ENCODE data around the gene LARGE1. TPM values are rescaled to one million over a fixed set of nuclear protein-coding genes. Genes with fewer than 3 reads are reported as not detected.

LARGE1 gene
- total RNA-seq, 2 experiments from 2014 or later, result 0.18 to 0.38 TPM

- no peak for DNase-seq
- no peaks in the 10 kb centered on the region for H3K27me3 Mint-ChIP-seq
- H3K9me3 Mint-ChIP-seq, result peaks cover 11% of the 10 kb centered on the region
- no peak overlapping the region for H3K27ac Mint-ChIP-seq
- no peaks in the 10 kb centered on the region for H3K4me1 Mint-ChIP-seq
- ChIA-PET CTCF (no interaction called here), POLR2A (no interaction called here)
- no peaks in the 10 kb centered on the region for H3K36me3 Mint-ChIP-seq (ENCODE audit: low read depth)
- no peak overlapping the region for H3K4me3 Mint-ChIP-seq
These were observed 590.9 kb downstream of the LARGE1 start for GRCh38 chr22:33329398-33329797.

GRCh38 chr22:33328789-33329296 lies 591.4 kb downstream of the LARGE1 start:
- H3K9me3 Mint-ChIP-seq, result peaks cover 11% of the 10 kb centered on the region
- H3K27me3 Mint-ChIP-seq, result no peaks in the 10 kb centered on the region
- no peak overlapping the region for H3K27ac Mint-ChIP-seq
- no peaks in the 10 kb centered on the region for H3K4me1 Mint-ChIP-seq
- H3K36me3 Mint-ChIP-seq (ENCODE audit: low read depth), result no peaks in the 10 kb centered on the region
- ChIA-PET POLR2A (no interaction called here), CTCF (no interaction called here)
- DNase-seq, result no peak
- no peak overlapping the region for H3K4me3 Mint-ChIP-seq

- ChIA-PET POLR2A (no interaction called here), CTCF (no interaction called here)
- Mint-ChIP-seq H3K9me3 (peaks cover 5% of the 10 kb centered on the region), H3K27me3 (no peaks in the 10 kb centered on the region), H3K4me1 (no peaks in the 10 kb centered on the region), H3K27ac (no peak overlapping the region), H3K4me3 (no peak overlapping the region), H3K36me3 (ENCODE audit: low read depth) (no peaks in the 10 kb centered on the region)
- DNase-seq, result no peak
These were observed 592.9 kb downstream of the LARGE1 start for GRCh38 chr22:33327348-33327860.

GRCh38 chr22:33326540-33327295 lies 593.6 kb downstream of the LARGE1 start:
- Mint-ChIP-seq H3K4me1 (no peaks in the 10 kb centered on the region), H3K27me3 (no peaks in the 10 kb centered on the region), H3K36me3 (ENCODE audit: low read depth) (no peaks in the 10 kb centered on the region), H3K27ac (no peak overlapping the region), H3K9me3 (peaks cover 2% of the 10 kb centered on the region), H3K4me3 (no peak overlapping the region)
- POLR2A ChIA-PET, result no interaction called here
- CTCF ChIA-PET, result no interaction called here
- DNase-seq, result no peak

DNA sequence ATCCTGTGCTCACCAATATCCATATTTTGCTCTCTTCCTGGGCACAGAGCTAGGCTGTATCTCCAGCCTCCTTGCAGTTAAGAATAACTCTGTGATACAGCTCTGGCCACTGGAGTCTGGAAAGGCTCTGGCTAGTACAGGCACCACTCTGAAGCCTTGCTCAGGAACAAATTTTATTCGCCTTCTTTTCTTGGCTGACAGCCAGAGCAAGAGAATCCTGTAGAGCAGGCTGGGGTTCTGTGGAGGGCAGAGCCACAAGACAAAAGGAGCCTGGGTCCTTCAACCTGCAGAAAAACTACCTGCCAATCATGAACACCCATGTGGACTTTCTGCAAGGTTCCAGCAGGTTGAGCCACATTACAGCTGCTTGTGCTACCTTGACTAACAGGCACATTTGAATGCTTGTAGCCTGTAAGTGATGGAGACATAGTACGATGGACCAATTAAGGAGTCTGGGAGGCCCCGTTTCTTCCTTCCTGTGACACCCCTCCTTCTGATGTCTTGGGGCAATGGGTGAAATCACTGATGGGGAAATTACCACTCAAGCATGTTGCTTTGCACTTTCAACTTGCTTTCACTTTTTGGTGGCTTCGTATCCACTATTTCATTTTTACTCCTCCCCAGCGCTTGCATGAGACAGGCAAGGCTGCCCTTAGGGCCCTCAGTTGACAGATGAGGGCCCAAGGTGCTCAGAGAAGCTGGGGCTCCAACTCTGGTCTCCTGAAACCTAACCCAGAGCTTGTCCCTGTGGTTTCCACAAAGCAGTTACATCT lies 594.9 kb downstream of the LARGE1 start:
- Mint-ChIP-seq H3K9me3 (peaks cover 3% of the 10 kb centered on the region), H3K36me3 (ENCODE audit: low read depth) (no peaks in the 10 kb centered on the region), H3K27me3 (no peaks in the 10 kb centered on the region), H3K4me1 (no peaks in the 10 kb centered on the region), H3K27ac (no peak overlapping the region), H3K4me3 (no peak overlapping the region)
- CTCF ChIA-PET, result interaction anchor here (0.6 kb wide), 1 partner anchor 108 kb away, joined by 3 read pairs; no protein-coding TSS in a partner anchor
- POLR2A ChIA-PET, result no interaction called here
- no peak for DNase-seq

DNA sequence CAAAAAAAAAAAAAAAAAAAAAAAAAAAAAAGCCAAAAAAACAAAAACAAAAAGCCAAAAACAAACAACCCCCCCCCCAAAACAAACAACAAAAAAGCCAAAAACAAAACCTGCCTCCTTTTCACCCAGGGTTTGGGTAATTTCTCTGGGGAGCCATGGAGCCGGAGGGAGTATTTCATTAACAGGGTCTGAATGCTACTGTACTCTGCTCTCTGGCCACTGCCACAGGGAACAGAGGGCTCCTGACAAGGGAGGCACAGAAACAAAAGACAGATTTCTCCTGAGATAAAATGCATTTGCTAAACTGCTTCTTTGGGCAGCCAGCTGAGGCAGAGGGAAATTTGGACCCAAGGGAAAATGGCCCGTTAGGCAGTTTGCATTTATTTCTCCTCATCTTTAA lies 596.0 kb downstream of the LARGE1 start:
- Mint-ChIP-seq H3K36me3 (ENCODE audit: low read depth) (no peaks in the 10 kb centered on the region), H3K27ac (no peak overlapping the region), H3K4me1 (no peaks in the 10 kb centered on the region), H3K4me3 (no peak overlapping the region), H3K27me3 (no peaks in the 10 kb centered on the region), H3K9me3 (peaks cover 7% of the 10 kb centered on the region)
- no peak for DNase-seq
- CTCF ChIA-PET, result no interaction called here
- POLR2A ChIA-PET, result no interaction called here

GRCh38 chr22:33321466-33321865 lies 598.8 kb downstream of the LARGE1 start:
- no peaks in the 10 kb centered on the region for H3K27me3 Mint-ChIP-seq
- ChIA-PET CTCF (no interaction called here), POLR2A (no interaction called here)
- H3K27ac Mint-ChIP-seq, result no peak overlapping the region
- no peak overlapping the region for H3K4me3 Mint-ChIP-seq
- no peaks in the 10 kb centered on the region for H3K4me1 Mint-ChIP-seq
- DNase-seq, result no peak
- H3K36me3 Mint-ChIP-seq (ENCODE audit: low read depth), result no peaks in the 10 kb centered on the region
- peaks cover 11% of the 10 kb centered on the region for H3K9me3 Mint-ChIP-seq

DNA sequence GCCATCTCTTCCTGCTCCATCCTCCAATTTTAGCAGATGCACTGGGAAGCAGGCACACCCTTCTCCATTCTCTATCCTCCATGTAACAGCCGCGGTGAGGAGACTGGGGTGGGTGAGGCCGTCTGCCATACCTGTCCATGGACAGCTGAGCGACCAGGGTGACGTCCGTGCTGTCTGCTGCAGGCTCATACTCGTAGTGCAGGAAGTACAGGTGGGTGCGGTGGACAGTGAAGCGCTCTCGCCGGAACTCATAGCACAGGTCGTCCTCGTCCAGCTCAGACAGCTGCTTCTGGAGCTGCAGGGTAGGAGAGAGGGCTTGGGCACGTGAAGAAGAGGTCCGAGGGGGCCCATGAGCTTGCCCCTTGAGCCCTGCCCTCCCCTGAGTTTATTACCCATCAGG lies 604.3 kb downstream of the LARGE1 start:
- DNase-seq, result no peak
- no peaks in the 10 kb centered on the region for H3K4me1 Mint-ChIP-seq
- ChIA-PET POLR2A (no interaction called here), CTCF (no interaction called here)
- no peaks in the 10 kb centered on the region for H3K36me3 Mint-ChIP-seq (ENCODE audit: low read depth)
- H3K27ac Mint-ChIP-seq, result no peak overlapping the region
- peaks cover 8% of the 10 kb centered on the region for H3K9me3 Mint-ChIP-seq
- H3K4me3 Mint-ChIP-seq, result no peak overlapping the region
- H3K27me3 Mint-ChIP-seq, result no peaks in the 10 kb centered on the region

- Mint-ChIP-seq H3K4me3 (no peak overlapping the region), H3K36me3 (ENCODE audit: low read depth) (no peaks in the 10 kb centered on the region), H3K27me3 (no peaks in the 10 kb centered on the region), H3K4me1 (no peaks in the 10 kb centered on the region), H3K9me3 (peaks cover 7% of the 10 kb centered on the region), H3K27ac (no peak overlapping the region)
- ChIA-PET POLR2A (no interaction called here), CTCF (no interaction called here)
- DNase-seq, result no peak
These were observed 605.2 kb downstream of the LARGE1 start for GRCh38 chr22:33315117-33315516.

- Mint-ChIP-seq H3K4me1 (no peaks in the 10 kb centered on the region), H3K4me3 (no peak overlapping the region), H3K27ac (no peak overlapping the region), H3K9me3 (peaks cover 4% of the 10 kb centered on the region), H3K27me3 (no peaks in the 10 kb centered on the region), H3K36me3 (ENCODE audit: low read depth) (no peaks in the 10 kb centered on the region)
- POLR2A ChIA-PET, result no interaction called here
- DNase-seq, result no peak
- CTCF ChIA-PET, result no interaction called here
These were observed 606.0 kb downstream of the LARGE1 start for GRCh38 chr22:33314316-33314715.

DNA sequence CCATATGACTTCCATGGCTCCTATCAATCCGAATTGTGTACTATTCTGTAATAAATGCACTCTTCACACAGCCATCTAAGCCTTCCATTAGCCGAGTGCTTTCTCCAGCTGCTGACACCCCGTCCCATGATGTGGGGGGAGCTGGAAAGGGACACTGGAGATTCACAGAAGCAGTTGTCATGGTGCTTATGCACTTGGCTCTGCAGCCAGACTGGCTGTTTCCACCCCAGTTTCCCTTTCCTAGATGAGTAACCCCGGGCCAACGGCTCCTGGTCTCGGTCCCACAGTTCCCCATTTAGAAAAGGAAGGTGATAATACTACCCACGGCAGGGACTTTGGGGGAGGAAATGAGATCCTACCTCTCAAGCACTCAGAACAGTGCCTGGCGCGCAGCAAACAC lies 617.2 kb downstream of the LARGE1 start:
- POLR2A ChIA-PET, result no interaction called here
- H3K36me3 Mint-ChIP-seq (ENCODE audit: low read depth), result no peaks in the 10 kb centered on the region

DNA sequence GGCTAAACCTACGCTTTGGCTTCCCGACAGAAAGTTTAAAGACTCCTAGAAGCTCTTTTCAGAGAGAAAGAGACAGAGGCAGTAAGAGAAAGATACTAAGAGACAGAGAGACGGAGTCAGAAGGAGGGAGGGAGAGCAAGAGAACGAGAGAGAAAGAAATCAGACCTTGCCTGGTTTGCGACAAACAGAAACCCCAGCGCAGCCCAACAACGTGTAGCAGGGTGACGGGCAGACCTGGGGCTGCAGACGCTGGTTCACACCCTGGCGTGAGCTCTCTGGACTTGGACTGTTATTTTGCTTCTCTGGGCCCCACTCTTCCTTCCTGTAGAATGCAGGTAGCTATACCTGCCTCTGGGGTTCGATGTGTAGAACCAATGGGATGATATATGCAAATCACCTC lies 617.7 kb downstream of the LARGE1 start:
- H3K4me1 Mint-ChIP-seq, result no peaks in the 10 kb centered on the region

More for the DNA sequence above, 617.2 kb downstream of the LARGE1 start:
- Mint-ChIP-seq H3K27me3 (no peaks in the 10 kb centered on the region), H3K4me1 (no peaks in the 10 kb centered on the region), H3K9me3 (peaks cover 3% of the 10 kb centered on the region), H3K27ac (no peak overlapping the region), H3K4me3 (no peak overlapping the region)
- CTCF ChIA-PET, result interaction anchor here (1.5 kb wide), 1 partner anchor 279 kb away, joined by 5 read pairs; no protein-coding TSS in a partner anchor
- no peak for DNase-seq

GRCh38 chr22:33302049-33302545 lies 618.2 kb downstream of the LARGE1 start:
- H3K4me1 Mint-ChIP-seq, result no peaks in the 10 kb centered on the region
- H3K36me3 Mint-ChIP-seq (ENCODE audit: low read depth), result no peaks in the 10 kb centered on the region
- DNase-seq, result peak; percentile 47
- H3K4me3 Mint-ChIP-seq, result no peak overlapping the region
- no peak overlapping the region for H3K27ac Mint-ChIP-seq
- POLR2A ChIA-PET, result no interaction called here
- H3K9me3 Mint-ChIP-seq, result peaks cover 3% of the 10 kb centered on the region
- no peaks in the 10 kb centered on the region for H3K27me3 Mint-ChIP-seq
- CTCF ChIA-PET, result interaction anchor here (1.5 kb wide), 1 partner anchor 280 kb away, joined by 5 read pairs; no protein-coding TSS in a partner anchor

More for the DNA sequence above, 617.7 kb downstream of the LARGE1 start:
- no peaks in the 10 kb centered on the region for H3K27me3 Mint-ChIP-seq
- H3K9me3 Mint-ChIP-seq, result peaks cover 3% of the 10 kb centered on the region
- DNase-seq, result no peak
- no peak overlapping the region for H3K27ac Mint-ChIP-seq
- ChIA-PET CTCF (interaction anchor here (1.5 kb wide), 1 partner anchor 280 kb away, joined by 5 read pairs; no protein-coding TSS in a partner anchor), POLR2A (no interaction called here)
- no peak overlapping the region for H3K4me3 Mint-ChIP-seq
- H3K36me3 Mint-ChIP-seq (ENCODE audit: low read depth), result no peaks in the 10 kb centered on the region

Measured in activated CD4-positive, alpha-beta memory T cell treated with anti-CD3 and anti-CD28 coated beads, Interleukin-2, amount 10 ng/mL, durations not matched to agents 7 days and 5 days (primary cell).